ENCODE results near the gene CARD11.

Gene CARD11

GRCh38 chr7:2896131-2896530 lies 147.5 kb downstream of the CARD11 start:
- no peak for FAIRE-seq
- TF ChIP-seq CTCF (IDR thresholded peaks at IDR 0.05; ENCODE audit: insufficient read depth, missing control alignments): no peak
- no peak for DNase-seq (ENCODE audit: insufficient read length, low spot score)

DNA sequence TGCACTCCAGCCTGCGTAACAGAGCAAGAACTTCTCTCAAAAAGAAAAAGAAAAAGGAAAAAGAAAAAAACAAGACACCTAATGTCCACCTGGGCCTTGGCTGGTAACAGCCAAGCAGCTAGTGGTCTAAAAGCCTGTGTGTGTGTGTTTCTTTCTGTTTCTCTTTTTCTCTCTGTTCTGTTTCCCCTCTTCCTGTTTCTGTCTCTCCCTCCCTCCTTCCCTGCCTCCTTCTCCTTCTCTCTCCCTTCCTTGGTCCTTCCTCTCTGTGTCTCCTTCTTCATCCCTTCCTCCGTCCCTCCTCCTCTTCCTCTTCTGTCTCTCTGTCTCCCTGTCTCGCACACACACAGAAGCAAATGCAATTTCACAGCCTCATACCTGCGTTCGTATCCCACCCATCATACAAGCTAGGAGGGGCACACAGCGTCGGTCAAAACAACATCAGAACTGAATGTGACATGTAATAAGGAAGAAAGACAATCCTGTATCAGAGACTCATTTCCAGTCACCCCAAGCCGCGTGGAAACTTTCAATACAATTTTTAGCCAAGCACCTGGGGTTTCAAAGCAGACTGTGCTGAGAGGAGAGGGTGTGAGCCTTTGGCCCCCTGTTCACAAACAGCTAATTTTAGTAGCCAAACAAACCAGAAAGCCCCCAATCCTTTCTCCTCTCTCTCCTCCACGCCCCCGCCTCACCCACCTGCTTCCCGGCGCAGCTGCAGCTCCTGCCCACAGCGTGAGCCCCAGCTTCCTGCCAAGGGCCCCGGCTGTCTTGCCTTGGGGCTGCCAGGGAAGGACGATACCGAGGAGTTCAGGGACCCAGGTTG lies 149.3 kb downstream of the CARD11 start:
- TF ChIP-seq CTCF (IDR thresholded peaks at IDR 0.05; ENCODE audit: insufficient read depth, missing control alignments): no peak
- FAIRE-seq (no peak), DNase-seq (ENCODE audit: insufficient read length, low spot score) (no peak)

- FAIRE-seq (no peak), DNase-seq (ENCODE audit: insufficient read length, low spot score) (no peak)
- TF ChIP-seq CTCF (IDR thresholded peaks at IDR 0.05; ENCODE audit: insufficient read depth, missing control alignments): no peak
These were observed 150.2 kb downstream of the CARD11 start for GRCh38 chr7:2893411-2893861.

GRCh38 chr7:2892549-2892948 lies 151.1 kb downstream of the CARD11 start:
- no peak for DNase-seq (ENCODE audit: insufficient read length, low spot score)
- FAIRE-seq: no peak
- TF ChIP-seq CTCF (IDR thresholded peaks at IDR 0.05; ENCODE audit: insufficient read depth, missing control alignments): no peak

DNA sequence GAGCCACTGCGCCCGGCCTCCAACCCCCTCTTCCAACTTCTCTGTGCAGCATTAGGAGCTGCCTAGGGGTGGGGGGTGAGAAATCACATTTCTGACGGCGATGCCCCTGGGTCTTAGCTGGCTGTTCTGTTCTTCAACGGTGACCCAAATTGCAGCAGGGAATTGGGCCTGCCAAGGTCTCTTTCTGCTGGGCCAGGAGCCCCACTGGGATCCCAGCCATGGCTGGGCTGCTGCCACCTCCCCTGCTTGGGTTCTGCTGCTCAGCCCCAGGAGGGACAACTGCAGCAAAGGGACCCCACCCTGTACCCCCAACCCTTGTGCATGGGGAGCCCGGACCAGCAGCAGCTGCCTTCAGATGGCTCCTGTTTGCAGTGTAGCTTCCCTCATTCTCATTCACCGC lies 155.9 kb downstream of the CARD11 start:
- TF ChIP-seq CTCF (IDR thresholded peaks at IDR 0.05; ENCODE audit: insufficient read depth, missing control alignments): no peak
- FAIRE-seq: no peak
- DNase-seq (ENCODE audit: insufficient read length, low spot score): no peak

DNA sequence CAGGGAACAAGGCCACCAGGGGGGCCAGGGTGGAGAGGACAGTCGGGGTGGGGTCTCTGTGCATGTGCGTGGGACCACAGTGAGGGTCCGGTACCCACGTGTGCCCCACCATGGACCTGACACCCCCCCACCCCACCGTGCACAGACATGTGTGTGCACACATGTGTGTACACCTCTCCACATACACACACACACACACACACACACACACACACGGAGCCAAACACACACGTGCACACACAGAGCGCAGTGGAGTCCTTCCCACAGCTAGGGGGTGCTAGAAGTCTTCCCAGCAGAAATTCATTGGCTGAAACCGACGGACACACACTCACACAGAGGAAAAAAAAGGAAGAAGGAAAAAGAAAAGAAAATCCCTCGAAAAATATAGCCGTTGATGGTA lies 156.8 kb downstream of the CARD11 start:
- FAIRE-seq: no peak
- peak; percentile 83 for TF ChIP-seq CTCF (IDR thresholded peaks at IDR 0.05; ENCODE audit: insufficient read depth, missing control alignments)
- DNase-seq (ENCODE audit: insufficient read length, low spot score): peak; percentile 81

GRCh38 chr7:2886391-2886790 lies 157.3 kb downstream of the CARD11 start:
- DNase-seq (ENCODE audit: insufficient read length, low spot score): no peak
- TF ChIP-seq CTCF (IDR thresholded peaks at IDR 0.05; ENCODE audit: insufficient read depth, missing control alignments): no peak
- FAIRE-seq: no peak
